NCI-H748 treated with DMSO at 0.1 percent for 48 hours (cell line): ENCODE results near the gene ATP13A3.
"Not testable (repeated sequence)": the region's sequence is repeated elsewhere in the genome, so short reads cannot be mapped to it uniquely, and the experiment has no call there.

Source experiments
- DNase-seq: peaks from one replicate; lab custom pipeline; 2025; lab: John Stamatoyannopoulos, UW

Gene ATP13A3

GRCh38 chr3:194499516-194499915, 12.7 kb upstream of the ATP13A3 start:
- DNase-seq: not testable (repeated sequence)

GRCh38 chr3:194497799-194498575, 11.2 kb upstream of the ATP13A3 start:
- no peak for DNase-seq

- DNase-seq: no peak
These were observed 9.6 kb upstream of the ATP13A3 start for GRCh38 chr3:194496217-194496919.

- no peak for DNase-seq
These were observed 8.2 kb upstream of the ATP13A3 start for GRCh38 chr3:194494951-194495374.

- not testable (repeated sequence) for DNase-seq
These were observed 7.5 kb upstream of the ATP13A3 start for GRCh38 chr3:194493995-194494927.

- no peak for DNase-seq
These were observed 5.2 kb upstream of the ATP13A3 start for GRCh38 chr3:194492001-194492400.

GRCh38 chr3:194489736-194490612, 3.2 kb upstream of the ATP13A3 start:
- DNase-seq: no peak

- DNase-seq: no peak
These were observed 1.4 kb upstream of the ATP13A3 start for GRCh38 chr3:194488055-194488742.

GRCh38 chr3:194487289-194488054, 670 bp upstream of the ATP13A3 start:
- no peak for DNase-seq

GRCh38 chr3:194485881-194486539, 792 bp downstream of the ATP13A3 start:
- no peak for DNase-seq

GRCh38 chr3:194485468-194485880, 1.3 kb downstream of the ATP13A3 start:
- DNase-seq: no peak

GRCh38 chr3:194484614-194485013, 2.2 kb downstream of the ATP13A3 start:
- no peak for DNase-seq

GRCh38 chr3:194483850-194484249, 3.0 kb downstream of the ATP13A3 start:
- no peak for DNase-seq

- DNase-seq: not testable (repeated sequence)
These were observed 4.0 kb downstream of the ATP13A3 start for GRCh38 chr3:194482830-194483229.

- no peak for DNase-seq
These were observed 4.6 kb downstream of the ATP13A3 start for GRCh38 chr3:194482196-194482593.

- no peak for DNase-seq
These were observed 5.1 kb downstream of the ATP13A3 start for GRCh38 chr3:194481525-194482195.

- DNase-seq: no peak
These were observed 5.7 kb downstream of the ATP13A3 start for GRCh38 chr3:194481103-194481502.

- DNase-seq: no peak
These were observed 10.0 kb downstream of the ATP13A3 start for GRCh38 chr3:194476784-194477183.

GRCh38 chr3:194475978-194476377, 10.8 kb downstream of the ATP13A3 start:
- DNase-seq: no peak
